GM11168 (cell line): ENCODE results near the gene PTPRH.

ENCODE experiments used
- in situ Hi-C: fragments of 300-500 bp; cut with MboI; formaldehyde crosslinking; loops from one replicate; pipeline ENCODE4 v1.12.0; 2022; ENCODE audit warnings: low sequenced_read_pairs; ENCODE audit not compliant: unreplicated experiment

Gene PTPRH

GRCh38 chr19:55208880-55209692, at the start of gene PTPRH:
TSS of gene PTPRH (minus strand) at chr19:55209501. CDS start at chr19:55209433, 68 bp downstream.
- in situ Hi-C loops, result no loop called here

GRCh38 chr19:55258476-55258827, 49.2 kb upstream of the PTPRH start:
- in situ Hi-C loops, result no loop called here

GRCh38 chr19:55257461-55258420, 48.4 kb upstream of the PTPRH start:
- in situ Hi-C loops, result no loop called here

- in situ Hi-C loops, result no loop called here
Observed at GRCh38 chr19:55256562-55257460, 47.5 kb upstream of the PTPRH start.

- in situ Hi-C loops, result no loop called here
Observed at GRCh38 chr19:55255618-55256423, 46.5 kb upstream of the PTPRH start.

GRCh38 chr19:55254625-55254977, 45.3 kb upstream of the PTPRH start:
- in situ Hi-C loops, result no loop called here

GRCh38 chr19:55253842-55254624, 44.7 kb upstream of the PTPRH start:
- in situ Hi-C loops, result no loop called here

GRCh38 chr19:55252760-55253663, 43.7 kb upstream of the PTPRH start:
- in situ Hi-C loops, result no loop called here

GRCh38 chr19:55251341-55252081, 42.2 kb upstream of the PTPRH start:
- in situ Hi-C loops, result no loop called here

GRCh38 chr19:55250262-55251036, 41.1 kb upstream of the PTPRH start:
- in situ Hi-C loops, result no loop called here

- in situ Hi-C loops, result no loop called here
Observed at GRCh38 chr19:55249841-55250240, 40.5 kb upstream of the PTPRH start.

- in situ Hi-C loops, result no loop called here
Observed at GRCh38 chr19:55248704-55249103, 39.4 kb upstream of the PTPRH start.

GRCh38 chr19:55248166-55248675, 38.9 kb upstream of the PTPRH start:
- in situ Hi-C loops, result no loop called here

GRCh38 chr19:55247621-55248099, 38.4 kb upstream of the PTPRH start:
- in situ Hi-C loops, result no loop called here

- in situ Hi-C loops, result no loop called here
Observed at GRCh38 chr19:55246462-55247451, 37.5 kb upstream of the PTPRH start.
